ENCODE data around the gene ZFPM1. TPM values are rescaled to one million over a fixed set of nuclear protein-coding genes. Genes with fewer than 3 reads are reported as not detected.

The ZFPM1 gene
- total RNA-seq, 1 donor from 2014 or later, result 5.7 TPM

DNA sequence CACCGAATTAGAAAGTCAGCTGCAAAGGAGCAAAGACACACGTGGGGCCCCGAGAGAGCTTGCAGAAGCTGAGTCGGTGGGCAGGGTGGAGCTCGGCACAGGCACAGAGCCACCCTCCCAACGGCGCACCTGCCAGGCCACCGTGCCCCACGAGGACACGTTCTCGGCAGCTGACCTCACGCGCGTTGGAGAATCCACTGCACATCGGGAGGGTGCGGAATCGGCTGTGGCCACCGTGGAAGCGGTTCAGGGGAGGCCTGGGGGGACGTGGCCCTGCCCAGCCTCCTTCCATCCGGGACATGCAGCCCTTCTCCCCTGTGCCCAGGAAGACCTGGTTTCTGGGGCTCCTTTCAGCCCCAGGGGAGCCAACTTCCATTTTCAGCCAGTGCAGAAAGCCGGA, 20.9 kb upstream of the ZFPM1 start:
- TF ChIP-seq, protein P1, sequence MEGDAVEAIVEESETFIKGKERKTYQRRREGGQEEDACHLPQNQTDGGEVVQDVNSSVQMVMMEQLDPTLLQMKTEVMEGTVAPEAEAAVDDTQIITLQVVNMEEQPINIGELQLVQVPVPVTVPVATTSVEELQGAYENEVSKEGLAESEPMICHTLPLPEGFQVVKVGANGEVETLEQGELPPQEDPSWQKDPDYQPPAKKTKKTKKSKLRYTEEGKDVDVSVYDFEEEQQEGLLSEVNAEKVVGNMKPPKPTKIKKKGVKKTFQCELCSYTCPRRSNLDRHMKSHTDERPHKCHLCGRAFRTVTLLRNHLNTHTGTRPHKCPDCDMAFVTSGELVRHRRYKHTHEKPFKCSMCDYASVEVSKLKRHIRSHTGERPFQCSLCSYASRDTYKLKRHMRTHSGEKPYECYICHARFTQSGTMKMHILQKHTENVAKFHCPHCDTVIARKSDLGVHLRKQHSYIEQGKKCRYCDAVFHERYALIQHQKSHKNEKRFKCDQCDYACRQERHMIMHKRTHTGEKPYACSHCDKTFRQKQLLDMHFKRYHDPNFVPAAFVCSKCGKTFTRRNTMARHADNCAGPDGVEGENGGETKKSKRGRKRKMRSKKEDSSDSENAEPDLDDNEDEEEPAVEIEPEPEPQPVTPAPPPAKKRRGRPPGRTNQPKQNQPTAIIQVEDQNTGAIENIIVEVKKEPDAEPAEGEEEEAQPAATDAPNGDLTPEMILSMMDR (IDR thresholded peaks at IDR 0.05; ENCODE audit: borderline replicate concordance), result no peak
- H3K36me3 ChIP-seq, result no peaks in the 10 kb centered on the region
- H3K27ac ChIP-seq (replicated peaks), result no peak overlapping the region
- H3K27me3 ChIP-seq (ENCODE audit: low read depth), result peaks cover 98% of the 10 kb centered on the region
- intact Hi-C loops (cut with micrococcal nuclease), result loop anchor here (10.0 kb wide), 1 partner anchor 237 kb away; no protein-coding TSS in a partner anchor
- no peak for DNase-seq
- H3K4me1 ChIP-seq, result peaks cover 15% of the 10 kb centered on the region
- no peaks in the 10 kb centered on the region for H3K9me3 ChIP-seq (replicated peaks)
- no peak overlapping the region for H3K4me3 ChIP-seq

DNA sequence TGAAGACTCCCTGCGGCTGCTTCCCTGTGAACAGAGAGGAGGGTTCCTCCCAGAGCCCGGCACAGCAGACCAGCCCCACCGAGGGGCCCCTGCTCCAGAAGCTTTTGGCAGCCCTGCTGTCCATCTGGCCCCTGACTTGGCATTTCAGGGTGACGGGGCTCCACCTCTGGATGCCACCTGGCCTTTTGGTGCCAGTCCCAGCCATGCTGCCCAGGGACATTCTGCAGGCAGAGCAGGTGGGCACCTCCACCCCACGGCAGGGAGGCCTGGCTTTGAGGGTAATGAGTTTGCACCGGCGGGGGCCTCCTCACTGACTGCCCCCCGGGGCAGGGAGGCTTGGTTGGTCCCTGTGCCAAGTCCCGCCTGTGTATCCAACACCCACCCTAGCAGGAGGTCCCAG, 20.3 kb upstream of the ZFPM1 start:
- Histone ChIP-seq H3K27me3 (ENCODE audit: low read depth) (peaks cover 96% of the 10 kb centered on the region), H3K9me3 (replicated peaks) (no peaks in the 10 kb centered on the region), H3K4me1 (peaks cover 15% of the 10 kb centered on the region), H3K27ac (replicated peaks) (no peak overlapping the region), H3K4me3 (no peak overlapping the region), H3K36me3 (no peaks in the 10 kb centered on the region)
- no peak for DNase-seq
- TF ChIP-seq, protein P1 (IDR thresholded peaks at IDR 0.05; ENCODE audit: borderline replicate concordance), result no peak
- intact Hi-C loops (cut with micrococcal nuclease), result loop anchor here (10.0 kb wide), 1 partner anchor 238 kb away; no protein-coding TSS in a partner anchor

DNA sequence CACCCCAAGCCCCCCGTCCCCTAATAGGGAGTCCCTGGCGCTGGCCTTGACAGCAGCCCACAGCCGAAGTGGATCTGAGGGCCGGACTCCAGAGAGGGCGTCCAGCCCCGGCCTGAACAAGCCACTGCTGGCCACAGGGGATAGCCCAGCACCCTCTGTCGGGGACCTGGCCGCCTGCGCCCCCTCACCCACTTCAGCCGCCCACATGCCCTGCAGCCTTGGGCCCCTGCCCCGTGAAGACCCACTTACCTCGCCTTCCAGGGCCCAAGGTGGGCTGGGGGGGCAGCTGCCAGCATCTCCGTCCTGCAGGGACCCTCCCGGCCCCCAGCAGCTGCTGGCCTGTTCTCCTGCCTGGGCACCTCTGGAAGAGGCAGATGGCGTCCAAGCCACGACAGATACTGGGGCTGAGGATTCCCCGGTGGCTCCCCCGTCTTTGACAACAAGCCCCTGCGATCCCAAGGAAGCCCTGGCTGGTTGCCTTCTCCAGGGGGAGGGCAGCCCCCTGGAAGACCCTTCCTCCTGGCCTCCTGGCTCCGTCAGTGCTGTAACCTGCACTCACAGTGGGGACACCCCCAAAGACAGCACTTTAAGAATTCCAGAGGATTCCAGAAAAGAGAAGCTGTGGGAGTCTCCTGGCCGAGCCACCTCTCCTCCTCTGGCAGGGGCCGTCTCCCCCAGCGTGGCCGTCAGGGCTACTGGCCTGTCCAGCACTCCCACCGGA, 19.3 kb upstream of the ZFPM1 start:
- intact Hi-C loops (cut with micrococcal nuclease), result loop anchor here (10.0 kb wide), 1 partner anchor 239 kb away; no protein-coding TSS in a partner anchor
- TF ChIP-seq, protein P1 (IDR thresholded peaks at IDR 0.05; ENCODE audit: borderline replicate concordance), result no peak
- no peak overlapping the region for H3K27ac ChIP-seq (replicated peaks)
- no peak overlapping the region for H3K4me3 ChIP-seq
- peaks cover 15% of the 10 kb centered on the region for H3K4me1 ChIP-seq
- no peaks in the 10 kb centered on the region for H3K36me3 ChIP-seq
- peaks cover 90% of the 10 kb centered on the region for H3K27me3 ChIP-seq (ENCODE audit: low read depth)
- no peaks in the 10 kb centered on the region for H3K9me3 ChIP-seq (replicated peaks)
- DNase-seq, result no peak

DNA sequence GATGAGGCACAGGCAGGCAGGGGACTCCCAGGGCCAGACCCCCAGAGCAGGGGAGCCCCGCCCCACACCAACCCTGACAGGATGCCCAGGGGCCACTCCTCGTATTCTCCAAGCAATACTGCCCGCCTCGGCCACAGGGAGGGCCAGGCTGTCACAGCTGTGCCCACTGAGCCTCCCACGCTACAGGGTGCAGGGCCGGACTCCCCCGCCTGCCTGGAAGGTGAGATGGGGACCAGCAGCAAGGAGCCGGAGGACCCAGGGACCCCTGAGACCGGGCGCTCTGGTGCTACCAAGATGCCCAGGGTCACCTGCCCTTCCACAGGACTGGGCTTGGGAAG, 18.8 kb upstream of the ZFPM1 start:
- peaks cover 85% of the 10 kb centered on the region for H3K27me3 ChIP-seq (ENCODE audit: low read depth)
- TF ChIP-seq, protein P1 (IDR thresholded peaks at IDR 0.05; ENCODE audit: borderline replicate concordance), result no peak
- DNase-seq, result no peak
- H3K4me3 ChIP-seq, result no peak overlapping the region
- no peaks in the 10 kb centered on the region for H3K36me3 ChIP-seq
- peaks cover 15% of the 10 kb centered on the region for H3K4me1 ChIP-seq
- H3K27ac ChIP-seq (replicated peaks), result no peak overlapping the region
- H3K9me3 ChIP-seq (replicated peaks), result no peaks in the 10 kb centered on the region
- intact Hi-C loops (cut with micrococcal nuclease), result loop anchor here (10.0 kb wide), 1 partner anchor 240 kb away; no protein-coding TSS in a partner anchor

DNA sequence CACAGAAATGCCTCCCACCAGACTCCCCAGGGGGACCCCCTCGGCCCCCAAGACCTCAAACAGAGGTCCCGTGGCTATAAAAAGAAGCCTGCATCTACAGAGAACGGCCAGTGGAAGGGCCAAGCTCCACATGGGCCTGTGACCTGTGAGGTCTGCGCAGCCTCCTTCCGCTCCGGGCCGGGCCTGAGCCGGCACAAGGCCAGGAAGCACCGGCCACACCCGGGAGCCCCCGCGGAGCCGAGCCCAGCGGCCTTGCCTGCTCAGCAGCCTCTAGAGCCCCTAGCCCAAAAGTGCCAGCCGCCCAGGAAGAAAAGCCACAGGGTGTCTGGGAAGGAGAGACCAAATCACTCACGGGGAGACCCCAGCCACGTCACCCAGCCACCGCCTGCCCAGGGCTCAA, 18.3 kb upstream of the ZFPM1 start:
- H3K4me1 ChIP-seq, result peaks cover 15% of the 10 kb centered on the region
- no peak overlapping the region for H3K4me3 ChIP-seq
- intact Hi-C loops (cut with micrococcal nuclease), result loop anchor here (10.0 kb wide), 1 partner anchor 240 kb away; no protein-coding TSS in a partner anchor
- H3K36me3 ChIP-seq, result no peaks in the 10 kb centered on the region
- TF ChIP-seq, protein P1 (IDR thresholded peaks at IDR 0.05; ENCODE audit: borderline replicate concordance), result no peak
- peaks cover 81% of the 10 kb centered on the region for H3K27me3 ChIP-seq (ENCODE audit: low read depth)
- DNase-seq, result no peak
- no peak overlapping the region for H3K27ac ChIP-seq (replicated peaks)
- no peaks in the 10 kb centered on the region for H3K9me3 ChIP-seq (replicated peaks)
